ENCODE measurements around the gene THOC7.

- no peak for TF ChIP-seq CTCF (IDR thresholded peaks at IDR 0.05; ENCODE audit: insufficient read depth, low read depth, low read length)
- no peak for TF ChIP-seq EZH2 (IDR thresholded peaks at IDR 0.05; ENCODE audit: insufficient read depth, low read length)
Observed at GRCh38 chr3:63876260-63876659, 12.7 kb upstream of the THOC7 start.

Measured in astrocyte (in vitro differentiated cells and primary cell).